ENCODE results near the gene ABCB8.

The ABCB8 gene

GRCh38 chr7:151094675-151095074, 66.4 kb downstream of the ABCB8 start:
- no peak for TF ChIP-seq CTCF (IDR thresholded peaks at IDR 0.05; ENCODE audit: control insufficient read depth, insufficient read depth, low read depth, low read length, missing control alignments)
- no peak overlapping the region for H3K4me3 ChIP-seq (ENCODE audit: control insufficient read depth, low read depth, low read length)
- DNase-seq (ENCODE audit: low read depth): no peak

GRCh38 chr7:151095123-151095797, 67.0 kb downstream of the ABCB8 start:
- no peak for DNase-seq (ENCODE audit: low read depth)
- no peak for TF ChIP-seq CTCF (IDR thresholded peaks at IDR 0.05; ENCODE audit: control insufficient read depth, insufficient read depth, low read depth, low read length, missing control alignments)

DNA sequence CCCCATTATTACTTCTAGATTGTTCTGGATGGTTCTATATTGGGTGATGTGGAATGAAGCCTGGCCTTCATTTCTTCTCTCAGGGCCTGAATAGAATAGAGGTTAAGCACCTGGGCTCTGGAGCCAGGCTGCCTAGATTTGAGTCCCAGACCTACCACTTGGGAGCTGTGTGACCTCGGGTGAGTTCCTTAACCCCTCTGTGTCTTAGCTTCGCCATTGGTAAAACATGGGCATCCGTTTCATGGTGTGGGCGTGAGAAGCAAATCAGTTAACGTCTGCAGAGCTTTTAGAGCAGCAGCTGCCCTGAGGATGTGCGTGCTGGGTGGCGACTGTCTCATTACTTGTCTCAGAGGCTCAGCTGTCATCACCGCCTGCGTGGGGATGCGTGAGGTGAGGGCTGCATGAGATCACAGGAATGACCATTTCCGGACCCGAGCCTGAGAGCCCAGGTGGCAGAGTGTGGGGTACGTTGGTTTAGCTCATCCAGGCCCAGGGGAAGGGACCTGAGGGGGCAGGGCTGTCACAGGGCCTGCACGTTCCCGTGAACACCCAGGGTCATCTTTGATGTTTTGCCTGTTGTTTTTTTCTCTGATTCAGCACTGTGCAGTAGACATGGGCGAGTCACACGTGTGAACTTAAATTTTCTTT, 67.7 kb downstream of the ABCB8 start:
- no peak overlapping the region for H3K4me3 ChIP-seq (ENCODE audit: control insufficient read depth, low read depth, low read length)
- DNase-seq (ENCODE audit: low read depth): no peak
- no peak for TF ChIP-seq CTCF (IDR thresholded peaks at IDR 0.05; ENCODE audit: control insufficient read depth, insufficient read depth, low read depth, low read length, missing control alignments)

More at GRCh38 chr7:151095123-151095797, 67.0 kb downstream of the ABCB8 start:
- H3K4me3 ChIP-seq (ENCODE audit: control insufficient read depth, low read depth, low read length): no peak overlapping the region
